ENCODE measurements around the gene BNC2. TPM values are rescaled to one million over a fixed set of nuclear protein-coding genes. Genes with fewer than 3 reads are reported as not detected.

The BNC2 gene
- total RNA-seq, 1 experiment from 2014 or later, result 43.6 TPM

- peak overlapping the region in 1 of 2 experiments; percentile 30; a peak in 1 of 5 replicates for H3K4me3 Mint-ChIP-seq
- Histone ChIP-seq H4K20me1 (ENCODE audit: control insufficient read depth, insufficient read depth, insufficient read length) (no peaks in the 10 kb centered on the region), H3K4ac (ENCODE audit: low read depth, low read length) (no peak overlapping the region), H3K18ac (ENCODE audit: insufficient read length, low read depth, low read length) (no peak overlapping the region), H3K27ac (ENCODE audit: insufficient read length, low read depth, low read length) (no peak overlapping the region), H3K9ac (ENCODE audit: extremely low read depth, insufficient read length, low read length) (no peak overlapping the region), H3K14ac (ENCODE audit: insufficient read depth, low read length) (no peak overlapping the region), H3K79me1 (ENCODE audit: insufficient read depth, low read depth, low read length, poor library complexity, severe bottlenecking) (no peaks in the 10 kb centered on the region), H2BK120ac (ENCODE audit: low read depth, low read length, poor library complexity, severe bottlenecking) (no peak overlapping the region), H3K9me3 (ENCODE audit: control insufficient read depth, low read depth, low read length) (no peaks in the 10 kb centered on the region), H2BK15ac (ENCODE audit: low read depth, low read length) (no peak overlapping the region), H2BK5ac (ENCODE audit: insufficient read length, low read length) (no peak overlapping the region), H3K27me3 (ENCODE audit: insufficient read depth, low read length) (no peaks in the 10 kb centered on the region), H4K8ac (replicated peaks; ENCODE audit: insufficient read length, low read depth, low read length) (no peak overlapping the region), H3K23ac (ENCODE audit: insufficient read length, low read depth, low read length) (no peak overlapping the region), H3K23me2 (ENCODE audit: insufficient read length, low read depth, low read length, poor library complexity, severe bottlenecking) (no peaks in the 10 kb centered on the region), H2AFZ (ENCODE audit: low read length) (no peak overlapping the region), H4K5ac (ENCODE audit: insufficient read length, low read depth, low read length) (no peak overlapping the region), H3K4me2 (ENCODE audit: insufficient read depth, insufficient read length, low read length) (no peak overlapping the region), H3K56ac (ENCODE audit: insufficient read length, low read depth, low read length) (no peak overlapping the region), H2BK12ac (ENCODE audit: insufficient read length, low read depth, low read length) (no peak overlapping the region), H4K91ac (ENCODE audit: insufficient read length, low read depth, low read length) (no peak overlapping the region), H3K4me1 (ENCODE audit: insufficient read depth, low read length) (peaks cover 17% of the 10 kb centered on the region), H3K79me2 (ENCODE audit: insufficient read depth, low read length) (no peaks in the 10 kb centered on the region), H3T11ph (ENCODE audit: low read length) (no peak overlapping the region), H2BK20ac (ENCODE audit: low read depth, low read length, poor library complexity, severe bottlenecking) (no peak overlapping the region), H2AK5ac (ENCODE audit: insufficient read length, low read length) (no peak overlapping the region)
- H3K4me1 Mint-ChIP-seq, result peaks cover 70 to 72% of the 10 kb centered on the region in 2 experiments
- no peaks in the 10 kb centered on the region for H3K9me3 Mint-ChIP-seq
- peaks cover 2 to 7% (median 4%) of the 10 kb centered on the region in 3 experiments; a peak in 5 of 7 replicates for H3K36me3 Mint-ChIP-seq (ENCODE audit: insufficient read depth in 1 of 3, low read depth in 3 of 3)
- no peaks in the 10 kb centered on the region for H3K27me3 Mint-ChIP-seq (ENCODE audit: low read depth)
- no peak for TF ChIP-seq CTCF (conservative IDR thresholded peaks at IDR 0.05)
- DNase-seq, result peak; percentile 46
- no CpG with 5 or more reads among the region's 2 CpGs for WGBS (ENCODE audit: extremely low coverage, insufficient read length, low lambda C conversion rate)
- peak overlapping the region; percentile 90 to 96 (median 93); a peak in 6 of 7 replicates for H3K27ac Mint-ChIP-seq
These were observed 351.5 kb downstream of the BNC2 start for GRCh38 chr9:16519001-16519400.

Measured in H9 (cell line).